Hypothalamus (tissue), 51 donors: ENCODE data around the gene NCL.
"Not testable (repeated sequence)": the region's sequence is repeated elsewhere in the genome, so short reads cannot be mapped to it uniquely, and the experiment has no call there.

Experiments used
- DNase-seq, 51 donors: peaks; one replicate each; lab custom pipeline; 2025; lab: John Stamatoyannopoulos, UW

The NCL gene

GRCh38 chr2:231407686-231408085 lies 56.6 kb downstream of the NCL start:
- not testable (repeated sequence) for DNase-seq

DNA sequence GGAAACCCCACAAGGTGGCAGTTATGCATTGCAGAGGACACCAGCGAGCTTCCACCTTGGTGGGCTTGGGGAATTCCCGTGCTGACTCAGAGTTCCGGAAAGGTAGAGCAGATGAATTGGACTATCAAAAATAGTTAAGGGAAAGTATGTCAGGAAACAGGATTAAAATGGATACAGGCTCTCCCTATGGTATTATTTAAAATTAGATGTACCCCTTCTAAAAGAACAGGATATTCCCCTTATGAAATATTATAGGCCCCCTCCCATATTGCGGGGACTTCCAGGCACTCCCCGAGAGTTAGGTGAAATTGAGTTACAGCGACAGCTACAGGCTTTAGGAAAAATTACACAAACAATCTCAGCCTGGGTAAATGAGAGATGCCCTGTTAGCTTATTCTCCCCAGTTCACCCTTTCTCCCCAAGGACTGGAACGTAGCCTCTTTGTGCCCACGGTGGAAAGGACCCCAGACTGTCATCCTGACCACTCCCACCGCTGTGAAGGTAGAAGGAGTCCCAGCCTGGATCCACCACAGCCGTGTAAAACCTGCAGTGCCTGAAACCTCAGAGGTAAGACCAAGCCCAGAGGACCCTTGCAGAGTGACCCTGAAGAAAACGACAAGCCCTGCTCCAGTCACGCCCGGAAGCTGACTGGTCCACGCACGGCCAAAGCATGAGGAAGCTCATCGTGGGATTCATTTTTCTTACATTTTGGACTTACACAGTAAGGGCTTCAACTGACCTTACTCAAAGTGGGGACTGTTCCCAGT lies 58.5 kb downstream of the NCL start:
- not testable (repeated sequence) for DNase-seq

- not testable (repeated sequence) for DNase-seq
These were observed 60.1 kb downstream of the NCL start for GRCh38 chr2:231404183-231404578.
